GM12801 (cell line): ENCODE results near the gene INTS15.

Experiments
- CTCF ChIP-seq: IDR thresholded peaks from one replicate; pipeline ENCODE4 v1.5.1; 2011; ENCODE audit warnings: control low read depth; ENCODE audit not compliant: insufficient read length; ENCODE audit errors: extremely low read depth

Gene INTS15

DNA sequence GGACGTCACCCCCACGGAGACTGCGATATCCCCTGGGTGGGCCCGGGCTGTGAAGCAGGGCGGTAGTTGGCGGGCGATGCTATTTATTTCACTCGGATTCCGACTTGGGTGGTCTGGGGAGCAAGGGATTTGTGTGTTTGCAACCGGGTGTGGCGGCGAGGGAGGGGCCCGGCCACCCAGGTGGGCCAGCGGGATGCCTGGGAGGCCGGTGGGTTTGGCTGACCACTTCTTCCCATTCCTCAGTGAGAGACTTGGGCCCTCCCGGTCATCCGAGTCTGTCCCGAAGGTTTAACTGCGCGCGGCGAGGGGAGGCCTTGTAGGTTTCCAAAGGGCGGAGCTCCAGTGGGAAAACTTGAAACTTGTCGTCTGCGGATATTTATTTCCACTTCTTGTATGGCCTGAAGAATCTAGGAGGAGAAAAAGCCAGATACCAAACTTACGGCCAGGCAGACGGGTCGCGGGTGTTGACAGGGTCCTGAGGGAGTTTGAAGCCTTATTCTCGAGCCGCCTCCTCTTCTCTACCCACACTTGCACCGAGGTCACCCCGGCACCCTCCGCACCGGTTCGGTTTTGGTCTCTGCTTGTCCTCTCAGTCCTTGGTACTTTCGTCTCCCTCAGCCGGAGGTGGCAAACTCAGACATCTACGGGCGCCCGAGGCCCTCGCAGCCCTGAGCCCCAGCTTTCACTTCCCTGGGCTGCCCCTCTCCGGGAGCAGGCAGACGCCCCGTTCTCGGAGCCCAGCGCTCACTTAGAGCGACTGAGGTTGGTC is 65.2 kb downstream of the INTS15 start:
- TF ChIP-seq CTCF: no peak

- TF ChIP-seq CTCF: no peak
Measured at GRCh38 chr7:6655636-6656385, 66.0 kb downstream of the INTS15 start.

DNA sequence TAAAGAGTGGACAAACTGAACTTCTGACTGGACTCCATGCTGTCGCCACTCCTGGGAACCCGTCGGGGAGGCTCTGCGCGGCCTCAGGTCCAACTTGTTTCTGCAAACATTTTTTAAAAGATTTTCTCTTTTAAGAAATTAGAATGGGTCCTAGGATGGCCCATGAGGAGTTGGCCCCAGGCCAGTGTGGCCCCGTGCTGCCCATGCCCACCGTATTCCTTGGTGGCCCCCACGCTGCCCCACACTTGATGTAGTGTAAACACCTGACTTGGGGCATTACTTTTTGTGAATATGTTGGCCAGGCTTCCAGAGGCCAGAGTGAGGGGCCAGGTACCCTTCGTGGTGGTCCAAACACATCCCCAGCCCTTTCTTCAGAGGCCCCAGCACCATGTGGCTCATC is 66.6 kb downstream of the INTS15 start:
- no peak for TF ChIP-seq CTCF
